GM21825 (cell line): Measurements from ENCODE around the gene MDN1.
"Not testable (repeated sequence)": the region's sequence is repeated elsewhere in the genome, so short reads cannot be mapped to it uniquely, and the experiment has no call there.

Source experiments
- ATAC-seq: cut with Tn5 transposase; IDR thresholded peaks from one replicate; pipeline ENCODE4 v1.9.1; 2021; ENCODE audit warnings: mild to moderate bottlenecking, moderate library complexity; ENCODE audit not compliant: unreplicated experiment

MDN1 gene

GRCh38 chr6:89662659-89663223 lies 156.9 kb downstream of the MDN1 start:
- no peak for ATAC-seq

GRCh38 chr6:89661559-89661958 lies 158.0 kb downstream of the MDN1 start:
- ATAC-seq: no peak

- no peak for ATAC-seq
Observed at GRCh38 chr6:89660981-89661380, 158.6 kb downstream of the MDN1 start.

GRCh38 chr6:89657445-89658158 lies 162.0 kb downstream of the MDN1 start:
- ATAC-seq: no peak

GRCh38 chr6:89655122-89655521 lies 164.5 kb downstream of the MDN1 start:
- no peak for ATAC-seq

GRCh38 chr6:89650579-89650978 lies 169.0 kb downstream of the MDN1 start:
- ATAC-seq: no peak

- ATAC-seq: no peak
Observed at GRCh38 chr6:89649682-89650081, 169.9 kb downstream of the MDN1 start.

- ATAC-seq: no peak
Observed at GRCh38 chr6:89644864-89645263, 174.7 kb downstream of the MDN1 start.

GRCh38 chr6:89643406-89643805 lies 176.2 kb downstream of the MDN1 start:
- no peak for ATAC-seq

- no peak for ATAC-seq
Observed at GRCh38 chr6:89642956-89643355, 176.6 kb downstream of the MDN1 start.

- not testable (repeated sequence) for ATAC-seq
Observed at GRCh38 chr6:89641581-89641980, 178.0 kb downstream of the MDN1 start.

GRCh38 chr6:89640804-89641203 lies 178.8 kb downstream of the MDN1 start:
- no peak for ATAC-seq

GRCh38 chr6:89638320-89639195 lies 181.0 kb downstream of the MDN1 start, which contains the start of gene LYRM2:
TSS of gene LYRM2 (minus strand) at chr6:89638747. CDS start at chr6:89638716, 31 bp downstream.
- ATAC-seq: peak; percentile 97

GRCh38 chr6:89637960-89638319 lies 181.7 kb downstream of the MDN1 start:
- no peak for ATAC-seq

- not testable (repeated sequence) for ATAC-seq
Observed at GRCh38 chr6:89636412-89636811, 183.2 kb downstream of the MDN1 start.

GRCh38 chr6:89630488-89630887 lies 189.1 kb downstream of the MDN1 start:
- no peak for ATAC-seq

- ATAC-seq: no peak
Observed at GRCh38 chr6:89623749-89624148, 195.8 kb downstream of the MDN1 start.

- ATAC-seq: no peak
Observed at GRCh38 chr6:89619567-89619966, 200.0 kb downstream of the MDN1 start.

GRCh38 chr6:89618026-89618425 lies 201.6 kb downstream of the MDN1 start:
- no peak for ATAC-seq

- ATAC-seq: no peak
Observed at GRCh38 chr6:89616531-89616930, 203.1 kb downstream of the MDN1 start.

- no peak for ATAC-seq
Observed at GRCh38 chr6:89615882-89616281, 203.7 kb downstream of the MDN1 start.

- ATAC-seq: no peak
Observed at GRCh38 chr6:89613790-89614189, 205.8 kb downstream of the MDN1 start.
